Panc1 (cell line): ENCODE data around the gene ZNF608. TPM values are rescaled to one million over a fixed set of nuclear protein-coding genes. Genes with fewer than 3 reads are reported as not detected.

Experiments
- ATAC-seq: fragments of 200-7000 bp; cut with Tn5 transposase; 2 replicates; pipeline ENCODE4 v1.9.1; 2020; ENCODE audit warnings: mild to moderate bottlenecking, moderate library complexity
- BruUV-seq: library from RNA; stranded (reverse); fragments of 400-500 nt; replicated peaks from 2 replicates; lab custom pipeline; 2021; lab: Mats Ljungman, UMichigan
- CTCF ChIA-PET: fragments of 300-600 bp; sonication (Branson Sonifier 250); formaldehyde crosslinking; loops from one replicate; lab custom pipeline; 2022; ENCODE audit warnings: antibody characterized with exemption; lab: Charles Lee
- POLR2A ChIA-PET: fragments of 300-600 bp; sonication (Branson Sonifier 250); formaldehyde crosslinking; loops from one replicate; lab custom pipeline; 2022; ENCODE audit warnings: antibody characterized with exemption; lab: Charles Lee
- DNase-seq: peaks from one replicate; pipeline ENCODE4 v3.0.0-alpha.2; 2010; ENCODE audit warnings: low read depth, low spot score
- H3K27ac ChIP-seq: 2 replicates; pipeline ENCODE4 v1.5.1; 2011; ENCODE audit warnings: mild to moderate bottlenecking, low read length, inconsistent platforms
- H3K27me3 ChIP-seq: fragments of 200-500 bp; sonication (Bioruptor generic); 2 replicates; pipeline ENCODE4 v1.6.0; 2014; ENCODE audit warnings: low read length, inconsistent platforms; ENCODE audit not compliant: control insufficient read depth, insufficient read depth
- H3K36me3 ChIP-seq: fragments of 200-500 bp; sonication (Bioruptor generic); 2 replicates; pipeline ENCODE4 v1.5.1; 2014; ENCODE audit warnings: inconsistent platforms, mild to moderate bottlenecking, low read length, moderate library complexity; ENCODE audit not compliant: control insufficient read depth, insufficient read depth
- H3K4me1 ChIP-seq: 2 replicates; pipeline ENCODE4 v1.5.1; 2011; ENCODE audit warnings: inconsistent platforms, mild to moderate bottlenecking, low read length, moderate library complexity; ENCODE audit not compliant: control insufficient read depth, insufficient read depth
- H3K4me3 ChIP-seq, 2 experiments: 2 replicates each; pipeline ENCODE4 v1.5.1; 2011 to 2012; ENCODE audit warnings: low read depth in 2 of 2, low read length in 2 of 2, mild to moderate bottlenecking in 2 of 2, inconsistent platforms in 1 of 2, moderate library complexity in 1 of 2
- H3K9me3 ChIP-seq: fragments of 200-500 bp; sonication (Bioruptor generic); 2 replicates; pipeline ENCODE4 v1.5.1; 2014; ENCODE audit warnings: low read depth, mild to moderate bottlenecking, inconsistent platforms, low read length, moderate library complexity; ENCODE audit not compliant: control insufficient read depth, insufficient read depth
- POLR2AphosphoS5 ChIP-seq: IDR thresholded peaks from 2 replicates; pipeline ENCODE4 v1.6.1; 2012; ENCODE audit warnings: mild to moderate bottlenecking, low read depth, low read length, moderate library complexity
- SIN3A ChIP-seq: IDR thresholded peaks from 2 replicates; pipeline ENCODE4 v1.6.1; 2012; ENCODE audit warnings: low read depth, mild to moderate bottlenecking, low read length, moderate library complexity, borderline replicate concordance; ENCODE audit not compliant: insufficient read depth
- TCF7L2 ChIP-seq: IDR thresholded peaks from 2 replicates; pipeline ENCODE4 v1.6.1; 2011; ENCODE audit warnings: mild to moderate bottlenecking, low read depth, low read length, inconsistent platforms
- in situ Hi-C: cut with HindIII; loops from 2 replicates; pipeline ENCODE4 v1.10.0; 2016; ENCODE audit warnings: low sequenced_read_pairs, low pct_unique_long_range_greater_than_20kb
- intact Hi-C: fragments of 100-400 bp; cut with micrococcal nuclease; formaldehyde crosslinking; loops from one replicate; pipeline ENCODE4 v1.10.0; 2022; ENCODE audit not compliant: unreplicated experiment
- total RNA-seq: library from RNA; stranded (reverse); gene quantifications from one replicate; pipeline ENCODE4 v1.2.1, GENCODE V29; 2021; ENCODE audit not compliant: unreplicated experiment
- TF ChIP-seq, protein P1 (sequence below), 2 experiments: IDR thresholded peaks; 2 replicates each; pipeline ENCODE4 v1.6.1; 2011 to 2012; ENCODE audit warnings: low read depth in 2 of 2, control low read depth in 1 of 2, low read length in 1 of 2, mild to moderate bottlenecking in 1 of 2, moderate library complexity in 1 of 2; ENCODE audit not compliant: insufficient read depth in 1 of 2
- TF ChIP-seq, protein P2 (sequence below): fragments of 450-650 bp; IDR thresholded peaks from 2 replicates; pipeline ENCODE4 v1.5.1; 2017; ENCODE audit warnings: mild to moderate bottlenecking

The ZNF608 gene
- total RNA-seq, 1 experiment from 2014 or later, result 37.5 TPM

DNA sequence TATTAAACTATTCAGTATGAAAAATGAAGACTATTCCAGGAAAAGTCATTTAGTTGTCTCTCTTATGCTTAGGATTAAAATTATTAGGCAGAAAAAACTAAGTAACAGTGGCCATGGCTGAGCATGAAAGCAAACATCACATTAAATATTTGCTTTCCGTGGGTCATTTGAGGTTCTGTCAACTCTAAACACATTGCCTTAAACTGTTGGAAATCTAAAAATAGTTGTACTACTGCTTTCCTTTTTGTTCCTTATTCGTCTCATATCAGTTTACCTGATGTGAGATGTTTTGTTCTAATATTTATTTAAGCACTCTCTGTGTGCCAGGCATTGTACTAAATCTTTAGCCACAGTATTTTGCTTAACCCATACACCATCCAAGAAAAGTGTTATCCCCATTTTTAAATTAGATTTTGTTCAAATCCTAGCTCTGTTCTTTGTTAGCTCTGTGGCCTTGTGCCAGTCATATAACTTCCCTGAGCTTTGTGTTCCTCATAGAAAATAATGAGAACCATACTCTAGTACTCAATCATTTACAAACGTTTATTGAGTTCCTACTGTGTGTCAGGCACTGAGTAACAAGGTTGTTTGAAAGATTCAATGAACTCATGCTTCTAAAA is 18.7 kb upstream of the ZNF608 start:
- POLR2A ChIA-PET, result no interaction called here
- DNase-seq, result no peak
- no TSS peak for BruUV-seq
- no peak for ATAC-seq
- Histone ChIP-seq H3K27me3 (no peaks in the 10 kb centered on the region), H3K9me3 (no peaks in the 10 kb centered on the region), H3K27ac (no peak overlapping the region), H3K36me3 (no peaks in the 10 kb centered on the region), H3K4me3 (no peak overlapping the region), H3K4me1 (no peaks in the 10 kb centered on the region; the same call in 1 of the 2 replicates)
- in situ Hi-C loops, result no loop called here
- intact Hi-C loops, result no loop called here
- TF ChIP-seq TCF7L2 (no peak), POLR2AphosphoS5 (no peak), SIN3A (no peak)
- TF ChIP-seq, protein P1, sequence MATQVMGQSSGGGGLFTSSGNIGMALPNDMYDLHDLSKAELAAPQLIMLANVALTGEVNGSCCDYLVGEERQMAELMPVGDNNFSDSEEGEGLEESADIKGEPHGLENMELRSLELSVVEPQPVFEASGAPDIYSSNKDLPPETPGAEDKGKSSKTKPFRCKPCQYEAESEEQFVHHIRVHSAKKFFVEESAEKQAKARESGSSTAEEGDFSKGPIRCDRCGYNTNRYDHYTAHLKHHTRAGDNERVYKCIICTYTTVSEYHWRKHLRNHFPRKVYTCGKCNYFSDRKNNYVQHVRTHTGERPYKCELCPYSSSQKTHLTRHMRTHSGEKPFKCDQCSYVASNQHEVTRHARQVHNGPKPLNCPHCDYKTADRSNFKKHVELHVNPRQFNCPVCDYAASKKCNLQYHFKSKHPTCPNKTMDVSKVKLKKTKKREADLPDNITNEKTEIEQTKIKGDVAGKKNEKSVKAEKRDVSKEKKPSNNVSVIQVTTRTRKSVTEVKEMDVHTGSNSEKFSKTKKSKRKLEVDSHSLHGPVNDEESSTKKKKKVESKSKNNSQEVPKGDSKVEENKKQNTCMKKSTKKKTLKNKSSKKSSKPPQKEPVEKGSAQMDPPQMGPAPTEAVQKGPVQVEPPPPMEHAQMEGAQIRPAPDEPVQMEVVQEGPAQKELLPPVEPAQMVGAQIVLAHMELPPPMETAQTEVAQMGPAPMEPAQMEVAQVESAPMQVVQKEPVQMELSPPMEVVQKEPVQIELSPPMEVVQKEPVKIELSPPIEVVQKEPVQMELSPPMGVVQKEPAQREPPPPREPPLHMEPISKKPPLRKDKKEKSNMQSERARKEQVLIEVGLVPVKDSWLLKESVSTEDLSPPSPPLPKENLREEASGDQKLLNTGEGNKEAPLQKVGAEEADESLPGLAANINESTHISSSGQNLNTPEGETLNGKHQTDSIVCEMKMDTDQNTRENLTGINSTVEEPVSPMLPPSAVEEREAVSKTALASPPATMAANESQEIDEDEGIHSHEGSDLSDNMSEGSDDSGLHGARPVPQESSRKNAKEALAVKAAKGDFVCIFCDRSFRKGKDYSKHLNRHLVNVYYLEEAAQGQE (IDR thresholded peaks at IDR 0.05; ENCODE audit: insufficient read depth in 1 of 2, low read depth in 2 of 2, low read length in 1 of 2), result no peak
- TF ChIP-seq, protein P2, sequence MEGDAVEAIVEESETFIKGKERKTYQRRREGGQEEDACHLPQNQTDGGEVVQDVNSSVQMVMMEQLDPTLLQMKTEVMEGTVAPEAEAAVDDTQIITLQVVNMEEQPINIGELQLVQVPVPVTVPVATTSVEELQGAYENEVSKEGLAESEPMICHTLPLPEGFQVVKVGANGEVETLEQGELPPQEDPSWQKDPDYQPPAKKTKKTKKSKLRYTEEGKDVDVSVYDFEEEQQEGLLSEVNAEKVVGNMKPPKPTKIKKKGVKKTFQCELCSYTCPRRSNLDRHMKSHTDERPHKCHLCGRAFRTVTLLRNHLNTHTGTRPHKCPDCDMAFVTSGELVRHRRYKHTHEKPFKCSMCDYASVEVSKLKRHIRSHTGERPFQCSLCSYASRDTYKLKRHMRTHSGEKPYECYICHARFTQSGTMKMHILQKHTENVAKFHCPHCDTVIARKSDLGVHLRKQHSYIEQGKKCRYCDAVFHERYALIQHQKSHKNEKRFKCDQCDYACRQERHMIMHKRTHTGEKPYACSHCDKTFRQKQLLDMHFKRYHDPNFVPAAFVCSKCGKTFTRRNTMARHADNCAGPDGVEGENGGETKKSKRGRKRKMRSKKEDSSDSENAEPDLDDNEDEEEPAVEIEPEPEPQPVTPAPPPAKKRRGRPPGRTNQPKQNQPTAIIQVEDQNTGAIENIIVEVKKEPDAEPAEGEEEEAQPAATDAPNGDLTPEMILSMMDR, result no peak
- CTCF ChIA-PET, result interaction anchor here (0.5 kb wide), 1 partner anchor 18 kb away, joined by 4 read pairs; no protein-coding TSS in a partner anchor

DNA sequence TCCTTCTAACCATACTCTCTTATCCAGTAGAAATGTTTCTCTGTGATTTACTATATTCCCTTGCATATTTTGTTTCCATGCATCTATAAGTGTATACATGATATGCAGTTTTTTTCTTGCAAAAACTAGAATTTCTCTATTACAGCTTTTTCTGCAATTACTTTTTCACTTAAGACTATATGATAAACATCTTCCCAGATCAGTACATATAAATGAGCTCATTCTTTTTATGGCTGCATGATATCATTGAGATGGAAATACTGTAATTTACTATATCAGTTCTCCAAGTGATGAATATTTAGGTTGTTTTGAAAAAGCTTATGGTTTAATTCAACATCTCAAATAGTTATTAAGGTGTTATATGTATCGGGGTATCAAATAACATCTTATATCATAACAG is 18.1 kb upstream of the ZNF608 start:
- no peaks in the 10 kb centered on the region; the same call in 1 of the 2 replicates for H3K4me1 ChIP-seq
- BruUV-seq, result no TSS peak
- H3K4me3 ChIP-seq, result no peak overlapping the region
- H3K27me3 ChIP-seq, result no peaks in the 10 kb centered on the region
- TF ChIP-seq, protein P2, result no peak
- no peak for TF ChIP-seq TCF7L2
- TF ChIP-seq POLR2AphosphoS5, result no peak
- TF ChIP-seq, protein P1 (IDR thresholded peaks at IDR 0.05; ENCODE audit: insufficient read depth in 1 of 2, low read depth in 2 of 2, low read length in 1 of 2), result no peak
- no peak for TF ChIP-seq SIN3A
- H3K27ac ChIP-seq, result no peak overlapping the region
- ChIA-PET POLR2A (no interaction called here), CTCF (interaction anchor here (0.5 kb wide), 1 partner anchor 17 kb away, joined by 4 read pairs; no protein-coding TSS in a partner anchor)
- no peaks in the 10 kb centered on the region for H3K36me3 ChIP-seq
- no peaks in the 10 kb centered on the region for H3K9me3 ChIP-seq
- ATAC-seq (no peak), DNase-seq (no peak)
- in situ Hi-C loops (no loop called here), intact Hi-C loops (no loop called here)
